ENCODE results near the gene NF2. TPM values are rescaled to one million over a fixed set of nuclear protein-coding genes. Genes with fewer than 3 reads are reported as not detected.
A peak's percentile ranks its signal among the peaks of the same experiment; 100 is the strongest.

The NF2 gene
- total and polyA plus RNA-seq, 2 experiments from 2014 or later = 14.4 to 54.5 TPM

DNA sequence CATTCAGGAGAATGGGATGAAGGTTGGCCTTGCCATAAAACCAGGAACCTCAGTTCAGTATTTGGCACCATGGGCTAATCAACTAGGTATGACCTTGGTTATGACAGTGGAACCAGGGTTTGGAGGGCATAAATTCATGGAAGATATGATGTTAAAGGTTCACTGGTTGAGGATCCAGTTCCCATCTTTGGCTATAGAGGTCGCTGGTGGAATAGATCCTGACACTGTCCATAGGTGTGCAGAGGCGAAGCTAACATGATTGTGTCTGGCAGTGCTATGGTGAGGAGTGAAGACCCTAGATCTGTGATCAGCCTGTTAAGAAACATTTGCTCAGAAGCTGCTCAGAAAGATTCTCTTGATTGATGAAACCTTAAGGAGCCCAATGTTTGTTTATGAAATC, 5.7 kb downstream of the NF2 start:
- Mint-ChIP-seq H3K36me3 (ENCODE audit: low read depth) (no peaks in the 10 kb centered on the region), H3K4me3 (no peak overlapping the region), H3K27ac (no peak overlapping the region), H3K27me3 (ENCODE audit: insufficient read depth, low read depth, poor library complexity) (peaks cover 7% of the 10 kb centered on the region), H3K9me3 (no peaks in the 10 kb centered on the region), H3K4me1 (peaks cover 11% of the 10 kb centered on the region; the same call in 2 of the 3 replicates)
- TF ChIP-seq POLR2AphosphoS5 (IDR thresholded peaks at IDR 0.05; ENCODE audit: low read depth) = no peak
- TF ChIP-seq, protein P1, sequence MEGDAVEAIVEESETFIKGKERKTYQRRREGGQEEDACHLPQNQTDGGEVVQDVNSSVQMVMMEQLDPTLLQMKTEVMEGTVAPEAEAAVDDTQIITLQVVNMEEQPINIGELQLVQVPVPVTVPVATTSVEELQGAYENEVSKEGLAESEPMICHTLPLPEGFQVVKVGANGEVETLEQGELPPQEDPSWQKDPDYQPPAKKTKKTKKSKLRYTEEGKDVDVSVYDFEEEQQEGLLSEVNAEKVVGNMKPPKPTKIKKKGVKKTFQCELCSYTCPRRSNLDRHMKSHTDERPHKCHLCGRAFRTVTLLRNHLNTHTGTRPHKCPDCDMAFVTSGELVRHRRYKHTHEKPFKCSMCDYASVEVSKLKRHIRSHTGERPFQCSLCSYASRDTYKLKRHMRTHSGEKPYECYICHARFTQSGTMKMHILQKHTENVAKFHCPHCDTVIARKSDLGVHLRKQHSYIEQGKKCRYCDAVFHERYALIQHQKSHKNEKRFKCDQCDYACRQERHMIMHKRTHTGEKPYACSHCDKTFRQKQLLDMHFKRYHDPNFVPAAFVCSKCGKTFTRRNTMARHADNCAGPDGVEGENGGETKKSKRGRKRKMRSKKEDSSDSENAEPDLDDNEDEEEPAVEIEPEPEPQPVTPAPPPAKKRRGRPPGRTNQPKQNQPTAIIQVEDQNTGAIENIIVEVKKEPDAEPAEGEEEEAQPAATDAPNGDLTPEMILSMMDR (conservative IDR thresholded peaks at IDR 0.05; ENCODE audit: low read depth in 2 of 2) = peak; percentile 57 to 67
- Histone ChIP-seq H3K27ac (ENCODE audit: low read depth) (no peak overlapping the region), H3K4me3 (no peak overlapping the region), H3K79me2 (replicated peaks; ENCODE audit: insufficient read depth) (peaks cover 89% of the 10 kb centered on the region), H3K36me3 (ENCODE audit: insufficient read depth) (no peaks in the 10 kb centered on the region; the same call in 1 of the 2 replicates), H3K4me2 (no peak overlapping the region), H4K20me1 (replicated peaks; ENCODE audit: insufficient read depth) (peaks cover 27% of the 10 kb centered on the region), H3F3A (replicated peaks; ENCODE audit: low read depth) (peaks cover 5% of the 10 kb centered on the region; the same call in 1 of the 2 replicates), H3K4me1 (ENCODE audit: insufficient read depth) (peaks cover 26% of the 10 kb centered on the region), H3K9me2 (ENCODE audit: insufficient read depth) (no peaks in the 10 kb centered on the region), H2AFZ (no peak overlapping the region), H3K27me3 (ENCODE audit: insufficient read depth) (no peaks in the 10 kb centered on the region)
- peak; percentile 82 for ATAC-seq
- peak; percentile 52 for DNase-seq (ENCODE audit: low spot score)

DNA sequence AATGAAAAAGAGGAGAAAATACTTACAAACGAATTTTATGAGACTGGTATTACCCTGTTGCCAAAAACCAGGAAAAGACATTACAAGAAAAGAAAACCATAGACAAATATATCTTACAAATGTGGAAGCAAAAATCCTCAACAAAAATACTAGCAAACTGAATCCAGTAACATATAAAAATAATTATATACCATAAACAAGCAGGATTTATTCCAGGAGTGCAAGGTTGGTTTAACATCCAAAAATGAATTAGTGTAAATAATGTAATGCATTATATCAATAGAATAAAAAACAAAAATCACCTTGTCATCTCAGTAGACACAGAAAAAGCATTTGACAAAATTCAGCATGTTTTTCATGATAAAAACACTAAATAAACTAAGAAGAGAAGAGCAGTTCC, 7.3 kb downstream of the NF2 start:
- no peak overlapping the region for H3K4me3 Mint-ChIP-seq
- no peak for TF ChIP-seq CREB1 (CRISPR knock-in tag; IDR thresholded peaks at IDR 0.05; ENCODE audit: low read depth)
- TF ChIP-seq POLR2AphosphoS5 (IDR thresholded peaks at IDR 0.05; ENCODE audit: low read depth) = no peak
- no peak for TF ChIP-seq JUNB (IDR thresholded peaks at IDR 0.05; ENCODE audit: unreplicated experiment)
- TF ChIP-seq ZNF331 (CRISPR knock-in tag; IDR thresholded peaks at IDR 0.05; ENCODE audit: low read depth) = no peak
- TF ChIP-seq STAT1 (IDR thresholded peaks at IDR 0.05; ENCODE audit: unreplicated experiment) = no peak
- no peak for TF ChIP-seq NANOG (IDR thresholded peaks at IDR 0.05; ENCODE audit: borderline replicate concordance)
- TF ChIP-seq, protein P1 (conservative IDR thresholded peaks at IDR 0.05; ENCODE audit: low read depth in 2 of 2) = no peak
- TF ChIP-seq, protein P2, sequence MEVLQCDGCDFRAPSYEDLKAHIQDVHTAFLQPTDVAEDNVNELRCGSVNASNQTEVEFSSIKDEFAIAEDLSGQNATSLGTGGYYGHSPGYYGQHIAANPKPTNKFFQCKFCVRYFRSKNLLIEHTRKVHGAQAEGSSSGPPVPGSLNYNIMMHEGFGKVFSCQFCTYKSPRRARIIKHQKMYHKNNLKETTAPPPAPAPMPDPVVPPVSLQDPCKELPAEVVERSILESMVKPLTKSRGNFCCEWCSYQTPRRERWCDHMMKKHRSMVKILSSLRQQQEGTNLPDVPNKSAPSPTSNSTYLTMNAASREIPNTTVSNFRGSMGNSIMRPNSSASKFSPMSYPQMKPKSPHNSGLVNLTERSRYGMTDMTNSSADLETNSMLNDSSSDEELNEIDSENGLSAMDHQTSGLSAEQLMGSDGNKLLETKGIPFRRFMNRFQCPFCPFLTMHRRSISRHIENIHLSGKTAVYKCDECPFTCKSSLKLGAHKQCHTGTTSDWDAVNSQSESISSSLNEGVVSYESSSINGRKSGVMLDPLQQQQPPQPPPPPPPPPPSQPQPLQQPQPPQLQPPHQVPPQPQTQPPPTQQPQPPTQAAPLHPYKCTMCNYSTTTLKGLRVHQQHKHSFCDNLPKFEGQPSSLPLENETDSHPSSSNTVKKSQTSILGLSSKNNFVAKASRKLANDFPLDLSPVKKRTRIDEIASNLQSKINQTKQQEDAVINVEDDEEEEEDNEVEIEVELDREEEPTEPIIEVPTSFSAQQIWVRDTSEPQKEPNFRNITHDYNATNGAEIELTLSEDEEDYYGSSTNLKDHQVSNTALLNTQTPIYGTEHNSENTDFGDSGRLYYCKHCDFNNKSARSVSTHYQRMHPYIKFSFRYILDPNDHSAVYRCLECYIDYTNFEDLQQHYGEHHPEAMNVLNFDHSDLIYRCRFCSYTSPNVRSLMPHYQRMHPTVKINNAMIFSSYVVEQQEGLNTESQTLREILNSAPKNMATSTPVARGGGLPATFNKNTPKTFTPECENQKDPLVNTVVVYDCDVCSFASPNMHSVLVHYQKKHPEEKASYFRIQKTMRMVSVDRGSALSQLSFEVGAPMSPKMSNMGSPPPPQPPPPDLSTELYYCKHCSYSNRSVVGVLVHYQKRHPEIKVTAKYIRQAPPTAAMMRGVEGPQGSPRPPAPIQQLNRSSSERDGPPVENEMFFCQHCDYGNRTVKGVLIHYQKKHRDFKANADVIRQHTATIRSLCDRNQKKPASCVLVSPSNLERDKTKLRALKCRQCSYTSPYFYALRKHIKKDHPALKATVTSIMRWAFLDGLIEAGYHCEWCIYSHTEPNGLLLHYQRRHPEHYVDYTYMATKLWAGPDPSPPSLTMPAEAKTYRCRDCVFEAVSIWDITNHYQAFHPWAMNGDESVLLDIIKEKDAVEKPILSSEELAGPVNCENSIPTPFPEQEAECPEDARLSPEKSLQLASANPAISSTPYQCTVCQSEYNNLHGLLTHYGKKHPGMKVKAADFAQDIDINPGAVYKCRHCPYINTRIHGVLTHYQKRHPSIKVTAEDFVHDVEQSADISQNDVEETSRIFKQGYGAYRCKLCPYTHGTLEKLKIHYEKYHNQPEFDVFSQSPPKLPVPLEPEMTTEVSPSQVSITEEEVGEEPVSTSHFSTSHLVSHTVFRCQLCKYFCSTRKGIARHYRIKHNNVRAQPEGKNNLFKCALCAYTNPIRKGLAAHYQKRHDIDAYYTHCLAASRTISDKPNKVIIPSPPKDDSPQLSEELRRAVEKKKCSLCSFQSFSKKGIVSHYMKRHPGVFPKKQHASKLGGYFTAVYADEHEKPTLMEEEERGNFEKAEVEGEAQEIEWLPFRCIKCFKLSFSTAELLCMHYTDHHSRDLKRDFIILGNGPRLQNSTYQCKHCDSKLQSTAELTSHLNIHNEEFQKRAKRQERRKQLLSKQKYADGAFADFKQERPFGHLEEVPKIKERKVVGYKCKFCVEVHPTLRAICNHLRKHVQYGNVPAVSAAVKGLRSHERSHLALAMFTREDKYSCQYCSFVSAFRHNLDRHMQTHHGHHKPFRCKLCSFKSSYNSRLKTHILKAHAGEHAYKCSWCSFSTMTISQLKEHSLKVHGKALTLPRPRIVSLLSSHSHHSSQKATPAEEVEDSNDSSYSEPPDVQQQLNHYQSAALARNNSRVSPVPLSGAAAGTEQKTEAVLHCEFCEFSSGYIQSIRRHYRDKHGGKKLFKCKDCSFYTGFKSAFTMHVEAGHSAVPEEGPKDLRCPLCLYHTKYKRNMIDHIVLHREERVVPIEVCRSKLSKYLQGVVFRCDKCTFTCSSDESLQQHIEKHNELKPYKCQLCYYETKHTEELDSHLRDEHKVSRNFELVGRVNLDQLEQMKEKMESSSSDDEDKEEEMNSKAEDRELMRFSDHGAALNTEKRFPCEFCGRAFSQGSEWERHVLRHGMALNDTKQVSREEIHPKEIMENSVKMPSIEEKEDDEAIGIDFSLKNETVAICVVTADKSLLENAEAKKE (CRISPR knock-in tag; IDR thresholded peaks at IDR 0.05) = no peak
- no peak for TF ChIP-seq EZH2 (IDR thresholded peaks at IDR 0.05; ENCODE audit: low read depth, unreplicated experiment)
- TF ChIP-seq, protein P3, sequence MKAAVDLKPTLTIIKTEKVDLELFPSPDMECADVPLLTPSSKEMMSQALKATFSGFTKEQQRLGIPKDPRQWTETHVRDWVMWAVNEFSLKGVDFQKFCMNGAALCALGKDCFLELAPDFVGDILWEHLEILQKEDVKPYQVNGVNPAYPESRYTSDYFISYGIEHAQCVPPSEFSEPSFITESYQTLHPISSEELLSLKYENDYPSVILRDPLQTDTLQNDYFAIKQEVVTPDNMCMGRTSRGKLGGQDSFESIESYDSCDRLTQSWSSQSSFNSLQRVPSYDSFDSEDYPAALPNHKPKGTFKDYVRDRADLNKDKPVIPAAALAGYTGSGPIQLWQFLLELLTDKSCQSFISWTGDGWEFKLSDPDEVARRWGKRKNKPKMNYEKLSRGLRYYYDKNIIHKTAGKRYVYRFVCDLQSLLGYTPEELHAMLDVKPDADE (IDR thresholded peaks at IDR 0.05) = no peak
- TF ChIP-seq EZH2phosphoT487 (IDR thresholded peaks at IDR 0.05; ENCODE audit: unreplicated experiment) = no peak

More for the DNA sequence above, 7.3 kb downstream of the NF2 start:
- H3K4me1 ChIP-seq (ENCODE audit: insufficient read depth) = peaks cover 10% of the 10 kb centered on the region
- Mint-ChIP-seq H3K27ac (no peak overlapping the region), H3K4me1 (peaks cover 6% of the 10 kb centered on the region; the same call in 2 of the 3 replicates), H3K9me3 (no peaks in the 10 kb centered on the region), H3K27me3 (ENCODE audit: insufficient read depth, low read depth, poor library complexity) (peaks cover 7% of the 10 kb centered on the region), H3K36me3 (ENCODE audit: low read depth) (no peaks in the 10 kb centered on the region)
- peaks cover 34% of the 10 kb centered on the region for H4K20me1 ChIP-seq (replicated peaks; ENCODE audit: insufficient read depth)
- DNase-seq (ENCODE audit: low spot score) (no peak), ATAC-seq (no peak)
- H3K4me3 ChIP-seq = no peak overlapping the region
- H2AFZ ChIP-seq = no peak overlapping the region
- no peaks in the 10 kb centered on the region for H3K27me3 ChIP-seq (ENCODE audit: insufficient read depth)
- H3F3A ChIP-seq (replicated peaks; ENCODE audit: low read depth) = 0 out of 2 replicates have a peak, but pooled peaks cover 5% of the 10 kb centered on the region
- H3K9me2 ChIP-seq (ENCODE audit: insufficient read depth) = no peaks in the 10 kb centered on the region
- H3K36me3 ChIP-seq (ENCODE audit: insufficient read depth) = no peaks in the 10 kb centered on the region; the same call in 1 of the 2 replicates
- peaks cover 88% of the 10 kb centered on the region for H3K79me2 ChIP-seq (replicated peaks; ENCODE audit: insufficient read depth)
- H3K4me2 ChIP-seq = no peak overlapping the region
- H3K27ac ChIP-seq (ENCODE audit: low read depth) = no peak overlapping the region
